ENCODE data around the gene ZNF200. TPM values are rescaled to one million over a fixed set of nuclear protein-coding genes. Genes with fewer than 3 reads are reported as not detected.

Gene ZNF200
- total RNA-seq, 1 experiment from 2014 or later, result 5.0 TPM

DNA sequence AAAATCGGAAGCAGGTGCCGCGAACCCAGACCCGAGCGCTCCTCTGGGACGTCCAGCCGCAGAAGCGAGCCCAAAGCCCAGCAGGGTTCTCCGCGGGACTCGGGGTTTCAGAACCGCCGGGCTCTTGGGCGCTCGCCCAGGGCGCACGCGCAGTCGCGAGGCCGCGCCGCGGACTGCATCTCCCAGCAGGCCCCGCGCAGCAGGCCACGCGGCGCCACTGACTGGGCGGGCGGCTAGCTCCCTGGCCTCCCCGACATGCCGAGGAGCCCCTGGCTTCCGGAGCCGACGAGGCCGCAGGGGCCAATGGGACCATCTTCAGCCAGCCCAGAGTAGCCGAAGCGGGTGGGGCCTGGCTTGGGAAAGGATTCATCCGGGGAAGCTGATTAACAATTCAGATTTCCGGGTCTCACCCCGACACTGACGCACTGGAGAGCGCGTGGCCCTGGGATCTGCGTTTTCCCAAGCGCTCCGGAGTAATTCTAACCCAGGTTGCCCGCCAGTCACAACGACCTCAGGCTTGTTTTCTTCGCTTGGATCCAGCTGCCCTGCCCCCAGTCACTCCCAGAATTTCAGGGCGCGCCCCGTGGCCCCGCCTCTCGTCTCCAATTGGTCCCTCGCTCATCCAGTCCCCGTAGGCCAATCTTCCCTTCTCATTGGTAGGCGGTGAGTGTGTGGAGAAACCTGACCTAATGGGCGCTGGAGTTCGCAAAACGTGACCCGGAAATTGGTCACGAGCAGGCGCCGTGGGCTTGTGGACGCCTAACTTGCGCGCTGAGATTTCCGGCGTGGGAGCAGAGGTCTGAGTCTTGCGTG is 48.0 kb upstream of the ZNF200 start, which contains the start of gene ZNF263:
TSS of gene ZNF263 (plus strand) at position 762 of the 813 bp plus-strand sequence. CDS start 328 bp downstream, outside the sequence.
- DNase-seq, result peak; percentile 93
- H3K4me1 ChIP-seq (ENCODE audit: insufficient read depth, low read length), result peaks cover 6% of the 10 kb centered on the region
- H3K36me3 ChIP-seq (ENCODE audit: low read depth, low read length), result peaks cover 23% of the 10 kb centered on the region
- peak within 1 kb of the TSS; percentile 76 for H3K4me3 ChIP-seq (ENCODE audit: low read length)
- H3K9me3 ChIP-seq (ENCODE audit: low read length), result no peaks in the 10 kb centered on the region
- H3F3A ChIP-seq (ENCODE audit: low read length, unreplicated experiment), result no peaks in the 10 kb centered on the region
- no TSS peak for BruUV-seq (replicated peaks)
- H2AFZ ChIP-seq (ENCODE audit: low read length), result peak within 1 kb of the TSS; percentile 92
- H3K9ac ChIP-seq (ENCODE audit: low read length), result peak within 1 kb of the TSS; percentile 97
- CTCF ChIA-PET, result no interaction called here
- H4K20me1 ChIP-seq (ENCODE audit: low read length), result 0 out of 2 replicates have a peak, but pooled peaks cover 8% of the 10 kb centered on the region
- peak within 1 kb of the TSS; percentile 95 for H3K4me2 ChIP-seq (ENCODE audit: low read length)
- POLR2A ChIA-PET (ENCODE audit: unreplicated experiment), result interaction anchor here (0.6 kb wide), 1 partner anchor 19 kb away, joined by 6 read pairs; no protein-coding TSS in a partner anchor
- intact Hi-C loops (cut with micrococcal nuclease), result loop anchor here (1.0 kb wide), 2 partner anchors 19 to 118 kb away; partner anchors contain the start of genes ZNF174 and ZSCAN32
- H3K27me3 ChIP-seq (ENCODE audit: low read length), result no peaks in the 10 kb centered on the region
- peak within 1 kb of the TSS; percentile 98 for H3K27ac ChIP-seq (ENCODE audit: low read length)
- H3K79me2 ChIP-seq (ENCODE audit: low read length), result peaks cover 46% of the 10 kb centered on the region
- no peaks in the 10 kb centered on the region for H3K9me2 ChIP-seq (replicated peaks; ENCODE audit: low read length)
- TF ChIP-seq EZH2 (IDR thresholded peaks at IDR 0.05; ENCODE audit: low read length, unreplicated experiment), result no peak
- TF ChIP-seq, protein P1, sequence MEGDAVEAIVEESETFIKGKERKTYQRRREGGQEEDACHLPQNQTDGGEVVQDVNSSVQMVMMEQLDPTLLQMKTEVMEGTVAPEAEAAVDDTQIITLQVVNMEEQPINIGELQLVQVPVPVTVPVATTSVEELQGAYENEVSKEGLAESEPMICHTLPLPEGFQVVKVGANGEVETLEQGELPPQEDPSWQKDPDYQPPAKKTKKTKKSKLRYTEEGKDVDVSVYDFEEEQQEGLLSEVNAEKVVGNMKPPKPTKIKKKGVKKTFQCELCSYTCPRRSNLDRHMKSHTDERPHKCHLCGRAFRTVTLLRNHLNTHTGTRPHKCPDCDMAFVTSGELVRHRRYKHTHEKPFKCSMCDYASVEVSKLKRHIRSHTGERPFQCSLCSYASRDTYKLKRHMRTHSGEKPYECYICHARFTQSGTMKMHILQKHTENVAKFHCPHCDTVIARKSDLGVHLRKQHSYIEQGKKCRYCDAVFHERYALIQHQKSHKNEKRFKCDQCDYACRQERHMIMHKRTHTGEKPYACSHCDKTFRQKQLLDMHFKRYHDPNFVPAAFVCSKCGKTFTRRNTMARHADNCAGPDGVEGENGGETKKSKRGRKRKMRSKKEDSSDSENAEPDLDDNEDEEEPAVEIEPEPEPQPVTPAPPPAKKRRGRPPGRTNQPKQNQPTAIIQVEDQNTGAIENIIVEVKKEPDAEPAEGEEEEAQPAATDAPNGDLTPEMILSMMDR (conservative IDR thresholded peaks at IDR 0.05; ENCODE audit: low read depth, low read length), result no peak
- TF ChIP-seq EZH2phosphoT487 (IDR thresholded peaks at IDR 0.05; ENCODE audit: borderline replicate concordance, low read length), result no peak
- ATAC-seq, result peak; percentile 87

DNA sequence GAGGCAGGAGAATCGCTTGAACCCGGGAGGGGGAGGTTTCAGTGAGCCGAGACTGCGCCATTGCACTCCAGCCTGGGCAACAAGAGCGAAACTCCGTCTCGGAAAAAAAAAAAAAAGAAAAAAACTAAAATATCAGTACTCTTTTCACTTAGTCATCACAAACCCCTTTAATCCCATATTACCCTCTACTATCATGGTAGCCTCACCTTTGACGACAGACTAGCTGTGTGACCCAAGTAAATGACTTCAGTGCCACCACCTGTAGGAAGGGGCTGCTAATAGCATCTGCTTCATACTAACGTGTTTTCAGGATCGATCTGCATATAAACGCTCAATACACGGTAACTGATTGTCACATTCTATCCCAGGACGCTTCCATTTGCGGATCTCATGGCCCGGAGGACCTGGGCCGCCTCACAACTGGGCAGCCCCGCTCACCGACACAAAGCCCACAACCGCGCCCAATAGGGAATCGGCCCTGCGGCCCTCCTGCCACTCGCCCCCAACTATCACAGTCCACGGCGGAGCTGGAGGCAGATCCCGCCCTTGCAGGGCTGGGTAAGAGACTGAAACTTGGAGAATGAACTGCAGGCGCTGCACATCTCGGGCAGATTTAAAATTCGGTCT is 47.3 kb upstream of the ZNF200 start:
- H3K9me3 ChIP-seq (ENCODE audit: low read length), result no peaks in the 10 kb centered on the region
- peak overlapping the region; percentile 98 for H3K27ac ChIP-seq (ENCODE audit: low read length)
- no peaks in the 10 kb centered on the region for H3K27me3 ChIP-seq (ENCODE audit: low read length)
- peak; percentile 47 for DNase-seq
- 0 out of 2 replicates have a peak, but pooled peaks cover 8% of the 10 kb centered on the region for H4K20me1 ChIP-seq (ENCODE audit: low read length)
- CTCF ChIA-PET, result no interaction called here
- TF ChIP-seq, protein P1 (conservative IDR thresholded peaks at IDR 0.05; ENCODE audit: low read depth, low read length), result no peak
- no peak for TF ChIP-seq EZH2phosphoT487 (IDR thresholded peaks at IDR 0.05; ENCODE audit: borderline replicate concordance, low read length)
- TF ChIP-seq EZH2 (IDR thresholded peaks at IDR 0.05; ENCODE audit: low read length, unreplicated experiment), result no peak
- H3K4me2 ChIP-seq (ENCODE audit: low read length), result peak overlapping the region; percentile 95
- H3K79me2 ChIP-seq (ENCODE audit: low read length), result peaks cover 40% of the 10 kb centered on the region
- H3K9ac ChIP-seq (ENCODE audit: low read length), result peak overlapping the region; percentile 97
- peak overlapping the region; percentile 76 for H3K4me3 ChIP-seq (ENCODE audit: low read length)
- POLR2A ChIA-PET (ENCODE audit: unreplicated experiment), result no interaction called here
- H2AFZ ChIP-seq (ENCODE audit: low read length), result peak overlapping the region; percentile 92
- intact Hi-C loops (cut with micrococcal nuclease), result no loop called here
- TSS peak; percentile 67 for BruUV-seq (replicated peaks)
- H3K4me1 ChIP-seq (ENCODE audit: insufficient read depth, low read length), result peaks cover 6% of the 10 kb centered on the region
- no peaks in the 10 kb centered on the region for H3F3A ChIP-seq (ENCODE audit: low read length, unreplicated experiment)
- H3K36me3 ChIP-seq (ENCODE audit: low read depth, low read length), result peaks cover 18% of the 10 kb centered on the region
- no peaks in the 10 kb centered on the region for H3K9me2 ChIP-seq (replicated peaks; ENCODE audit: low read length)
- ATAC-seq, result peak; percentile 54

Measured in PC-3 (cell line).